HepG2 (cell line): ENCODE results near the gene ARPIN. TPM values are rescaled to one million over a fixed set of nuclear protein-coding genes. Genes with fewer than 3 reads are reported as not detected.

Experiments used
- FOXP4 ChIP-seq: sonication (generic); formaldehyde crosslinking; IDR thresholded peaks from 2 replicates; pipeline ENCODE4 v1.4.0; 2020; ENCODE audit warnings: missing genetic modification reagents
- HCFC1 ChIP-seq: fragments of 150-350 bp; IDR thresholded peaks from 2 replicates; pipeline ENCODE4 v1.6.1; 2014; ENCODE audit warnings: low read depth, low read length
- SNRNP70 ChIP-seq: fragments of 200-400 bp; formaldehyde crosslinking; IDR thresholded peaks from 2 replicates; pipeline ENCODE4 v1.6.1; 2017; ENCODE audit warnings: mild to moderate bottlenecking, low read depth, low read length, moderate library complexity
- ZBTB1 ChIP-seq: sonication (generic); formaldehyde crosslinking; IDR thresholded peaks from 2 replicates; pipeline ENCODE4 v1.4.0; 2020; ENCODE audit warnings: missing genetic modification reagents, borderline replicate concordance
- ZBTB3 ChIP-seq: sonication (generic); formaldehyde crosslinking; IDR thresholded peaks from 2 replicates; pipeline ENCODE4 v1.4.0; 2020; ENCODE audit warnings: low read depth, mild to moderate bottlenecking, moderate library complexity, missing genetic modification reagents, borderline replicate concordance
- ZHX2 ChIP-seq, 2 experiments: sonication (generic) in 1 of 2; formaldehyde crosslinking in 1 of 2; IDR thresholded peaks; 2 replicates each; pipeline versions ENCODE4 v1.6.1 to v1.9.0; 2014 to 2022; ENCODE audit warnings: antibody characterized with exemption in 1 of 2, borderline replicate concordance in 1 of 2, inconsistent platforms in 1 of 2, low read depth in 1 of 2, missing genetic modification reagents in 1 of 2
- ZNF562 ChIP-seq: sonication (generic); formaldehyde crosslinking; IDR thresholded peaks from 2 replicates; pipeline ENCODE4 v1.8.0; 2022; ENCODE audit warnings: missing genetic modification reagents, borderline replicate concordance
- ZNF569 ChIP-seq: sonication (generic); formaldehyde crosslinking; IDR thresholded peaks from 2 replicates; pipeline ENCODE4 v1.5.0; 2020; ENCODE audit warnings: mild to moderate bottlenecking, missing genetic modification reagents, moderate library complexity, borderline replicate concordance
- ZNF644 ChIP-seq: IDR thresholded peaks from 2 replicates; pipeline ENCODE4 v1.6.1; 2016; ENCODE audit warnings: low read depth
- ZSCAN21 ChIP-seq: sonication (generic); formaldehyde crosslinking; IDR thresholded peaks from 2 replicates; pipeline ENCODE4 v1.8.0; 2022; ENCODE audit warnings: mild to moderate bottlenecking, missing genetic modification reagents, moderate library complexity, borderline replicate concordance
- polyA plus RNA-seq, 8 experiments: library from polyadenylated mRNA; depleted of rRNA in 3 of 8; stranded (reverse) in 7 of 8; unstranded in 1 of 8; fragments of >200 nt; fragmentation: Illumina TruSeq in 4 of 8; extraction: Trizol in 4 of 8; gene quantifications; 2 replicates each; pipeline versions ENCODE4 v1.2.1 to v1.2.3, GENCODE V29; 2011 to 2016; ENCODE audit warnings: low read depth in 4 of 8, missing spikeins in 1 of 8, mixed read lengths in 1 of 8; ENCODE audit not compliant: insufficient read depth in 1 of 8
- total RNA-seq, 5 experiments: library from RNA; depleted of rRNA; stranded (reverse); fragments of >200 nt; fragmentation: Illumina TruSeq; extraction: Trizol; gene quantifications; 2 replicates each; pipeline ENCODE4 v1.2.3, GENCODE V29; 2016; ENCODE audit warnings: low read depth in 1 of 5

Gene ARPIN
- total and polyA plus RNA-seq, 2 of the 13 experiments (the other 11 are each of a cell fraction or from before 2014, with no cell fraction given): 2.8 to 5.0 TPM

- no peak for TF ChIP-seq FOXP4 (CRISPR knock-in tag)
- TF ChIP-seq ZHX2 (IDR thresholded peaks at IDR 0.05; ENCODE audit: low read depth): no peak
- no peak for TF ChIP-seq ZHX2 (CRISPR knock-in tag; IDR thresholded peaks at IDR 0.05; ENCODE audit: borderline replicate concordance)
- TF ChIP-seq ZNF562 (CRISPR knock-in tag): no peak
- no peak for TF ChIP-seq SNRNP70
- TF ChIP-seq ZNF569: no peak
- no peak for TF ChIP-seq HCFC1
- no peak for TF ChIP-seq ZBTB3 (CRISPR knock-in tag)
- no peak for TF ChIP-seq ZBTB1
- no peak for TF ChIP-seq ZNF644
- TF ChIP-seq ZSCAN21: no peak
- TF ChIP-seq, all 625 proteins: peak for 0
These were observed 36.0 kb upstream of the ARPIN start (continued) for GRCh38 chr15:89948796-89949195.
